Fibroblast of the conjunctiva (primary cell): ENCODE results near the gene PIM2.
A peak's percentile ranks its signal among the peaks of the same experiment; 100 is the strongest.

ENCODE experiments used
- DNase-seq: peaks from one replicate; pipeline ENCODE4 v3.0.0-alpha.2; 2010; ENCODE audit warnings: low read depth

The PIM2 gene

DNA sequence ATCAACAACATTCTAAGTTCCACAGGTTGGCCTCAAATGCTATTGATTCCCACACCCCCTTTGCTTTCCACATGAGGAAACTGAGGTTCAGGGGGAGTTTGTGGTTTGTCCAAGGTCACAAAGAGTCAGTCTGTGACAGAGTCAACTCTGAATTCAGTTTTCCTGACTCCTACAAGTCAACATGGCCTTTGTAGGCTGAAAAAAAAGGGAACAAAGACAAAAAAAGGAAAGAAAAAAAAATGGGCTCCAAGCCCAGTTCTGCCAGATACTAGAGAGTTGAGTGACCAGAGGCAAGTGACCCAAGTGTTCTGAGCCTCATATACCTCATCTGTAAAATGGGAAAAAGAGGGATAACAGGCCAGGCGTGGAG lies 16.5 kb upstream of the PIM2 start:
- DNase-seq, result no peak

DNA sequence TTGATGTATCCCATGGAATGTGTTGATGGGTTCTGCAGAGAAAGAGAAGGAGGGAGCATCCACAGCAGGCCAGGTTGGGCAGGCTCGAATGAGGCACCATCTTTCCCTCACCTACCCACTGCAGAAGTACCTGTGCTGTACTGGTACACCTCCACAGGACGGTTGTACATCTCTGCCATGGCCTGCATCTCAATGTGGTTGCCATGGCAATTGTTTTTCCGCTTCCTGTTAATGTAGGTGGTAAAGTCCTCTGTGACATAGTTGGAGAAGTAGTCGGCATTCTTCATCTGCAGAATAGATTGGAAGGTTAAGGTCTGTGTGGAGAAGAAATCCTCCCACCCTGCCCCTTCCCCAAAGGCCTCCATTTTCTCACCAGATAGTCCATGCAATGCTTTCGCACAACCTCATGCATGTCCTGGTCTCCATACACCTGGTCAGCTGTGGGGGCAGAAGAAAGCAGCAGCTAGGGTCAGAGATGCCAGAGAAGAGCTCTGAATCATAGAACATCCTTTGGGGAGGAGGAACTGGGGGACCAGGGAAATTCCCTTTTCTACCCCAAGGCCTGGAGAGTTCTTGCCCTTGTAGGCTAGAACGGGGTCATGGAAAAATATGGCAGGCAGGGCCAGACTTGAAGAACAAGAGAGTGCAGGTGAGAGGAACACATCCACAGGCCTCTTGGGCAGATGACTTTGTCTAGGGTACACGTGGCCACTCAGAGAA lies 15.9 kb upstream of the PIM2 start:
- no peak for DNase-seq

DNA sequence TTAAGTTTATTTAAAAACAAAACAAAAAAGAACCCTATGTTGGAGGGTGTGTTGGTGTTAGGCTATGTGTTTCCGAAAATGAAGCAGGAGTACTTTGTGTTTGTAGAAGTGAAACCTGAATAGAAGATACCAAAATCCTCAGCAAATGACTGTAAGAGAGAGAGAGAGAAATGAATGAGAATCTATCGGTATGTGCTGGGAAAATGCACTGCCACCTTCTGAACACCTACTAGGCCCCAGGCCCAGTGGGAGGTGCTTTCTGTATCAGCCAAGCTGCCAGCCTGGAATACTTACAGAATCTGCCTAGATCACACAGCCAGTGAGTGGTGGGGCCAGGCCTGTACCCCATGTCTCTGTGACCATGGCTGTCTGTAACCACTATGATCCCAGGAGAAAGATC lies 14.9 kb upstream of the PIM2 start:
- no peak for DNase-seq

DNA sequence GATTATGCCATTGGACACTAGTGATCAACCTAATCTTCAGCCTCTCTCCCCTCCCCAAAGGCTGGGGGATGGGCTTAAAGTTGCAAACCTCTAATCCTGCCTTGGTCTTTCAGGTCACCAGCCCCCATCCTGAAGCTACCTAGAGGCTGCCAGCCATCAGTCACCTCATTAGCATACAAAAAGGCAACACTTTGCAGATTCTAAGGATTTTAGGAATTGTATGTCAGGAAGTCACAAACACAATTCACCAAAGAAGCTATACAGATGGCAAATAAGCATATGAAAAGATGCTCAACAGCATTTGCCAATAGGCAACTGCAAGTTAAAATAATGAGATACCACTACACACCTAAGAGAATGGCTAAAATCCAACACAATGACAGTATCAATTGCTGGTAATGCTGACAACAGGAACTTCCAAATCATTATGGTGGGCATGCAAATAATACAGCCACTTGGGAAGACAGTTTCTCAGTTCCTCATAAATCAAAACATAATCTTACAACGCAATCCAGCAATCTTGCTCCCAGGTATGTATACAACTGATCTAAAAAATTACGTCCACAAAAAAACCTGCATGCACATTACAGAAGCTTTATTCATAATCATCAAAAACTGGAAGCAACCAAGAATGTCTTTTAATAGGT lies 9.0 kb upstream of the PIM2 start:
- DNase-seq, result no peak

DNA sequence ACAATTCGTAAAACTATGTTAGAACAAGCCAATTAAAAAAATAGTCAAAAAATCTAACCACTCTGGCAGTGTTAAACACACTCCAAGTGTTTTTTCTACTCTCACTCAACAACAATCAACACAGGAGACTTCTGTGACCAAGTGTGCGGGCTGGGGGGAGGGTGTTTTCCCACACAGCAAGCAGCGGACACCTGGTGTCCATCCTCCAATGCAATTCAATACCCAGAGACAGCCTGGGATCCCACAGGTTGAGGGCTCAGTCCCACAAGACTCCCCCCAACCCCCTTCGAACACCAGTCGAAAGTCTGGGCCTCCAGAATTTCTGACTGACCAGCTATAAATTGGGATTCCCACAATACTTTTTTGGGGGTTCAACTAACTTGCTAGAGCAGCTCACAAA lies 8.3 kb upstream of the PIM2 start:
- no peak for DNase-seq

DNA sequence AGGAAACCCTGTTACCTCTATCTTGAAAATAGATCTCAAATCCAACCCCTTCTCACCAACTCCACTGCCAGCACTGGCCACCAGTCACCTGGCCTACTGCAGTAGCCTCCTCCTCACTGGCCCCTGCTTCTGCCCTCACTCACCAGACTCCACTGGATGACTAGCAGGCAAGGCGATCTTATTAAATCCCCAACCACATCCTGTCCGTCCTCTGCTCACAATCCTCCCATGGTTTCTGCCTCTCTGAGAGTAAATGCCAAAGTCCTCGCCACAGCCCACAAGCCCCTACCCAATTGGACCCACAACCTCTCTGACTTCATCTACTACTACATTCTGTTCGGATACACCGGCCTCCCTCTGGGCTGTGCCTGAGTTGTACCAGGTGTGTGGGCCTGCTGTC lies 5.4 kb upstream of the PIM2 start:
- DNase-seq, result no peak

DNA sequence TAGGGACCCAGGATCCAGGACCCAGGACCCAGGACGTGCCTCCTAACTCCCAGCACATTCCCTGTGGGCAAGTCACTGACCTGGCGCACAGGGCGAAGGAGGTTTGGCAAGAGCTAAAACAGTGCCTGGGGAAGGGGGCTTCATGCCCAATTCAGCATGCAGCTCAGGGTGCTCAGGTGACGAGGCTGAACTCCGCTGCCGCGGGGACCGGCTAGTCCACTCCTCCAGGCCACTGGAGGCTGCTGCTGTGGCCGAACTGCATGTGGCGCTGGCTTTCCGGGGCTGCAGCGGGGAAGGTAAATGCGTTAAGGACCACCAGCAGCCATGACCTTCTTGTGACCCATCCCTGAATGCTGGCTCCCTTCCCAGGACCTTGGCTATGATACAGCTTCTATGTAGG lies 4.9 kb upstream of the PIM2 start:
- DNase-seq, result no peak

DNA sequence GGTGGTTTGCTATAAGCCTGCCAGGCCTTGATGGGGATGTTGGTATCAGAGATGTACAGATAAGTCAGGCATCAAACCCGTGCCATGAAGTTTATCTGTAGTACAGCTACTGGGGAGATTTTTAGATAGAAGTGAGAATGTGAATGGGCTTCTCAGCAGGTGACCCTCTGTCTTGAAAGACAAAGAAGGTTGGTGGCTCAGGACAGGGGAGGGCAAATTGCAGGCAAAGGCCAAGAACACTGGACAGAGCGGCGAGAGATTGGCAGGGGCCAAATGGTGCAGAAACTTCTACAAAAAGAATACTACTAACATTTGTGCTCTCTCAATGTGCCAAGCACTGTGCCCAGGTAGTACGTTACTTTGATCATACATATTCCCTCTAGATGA lies 1.9 kb upstream of the PIM2 start:
- no peak for DNase-seq

DNA sequence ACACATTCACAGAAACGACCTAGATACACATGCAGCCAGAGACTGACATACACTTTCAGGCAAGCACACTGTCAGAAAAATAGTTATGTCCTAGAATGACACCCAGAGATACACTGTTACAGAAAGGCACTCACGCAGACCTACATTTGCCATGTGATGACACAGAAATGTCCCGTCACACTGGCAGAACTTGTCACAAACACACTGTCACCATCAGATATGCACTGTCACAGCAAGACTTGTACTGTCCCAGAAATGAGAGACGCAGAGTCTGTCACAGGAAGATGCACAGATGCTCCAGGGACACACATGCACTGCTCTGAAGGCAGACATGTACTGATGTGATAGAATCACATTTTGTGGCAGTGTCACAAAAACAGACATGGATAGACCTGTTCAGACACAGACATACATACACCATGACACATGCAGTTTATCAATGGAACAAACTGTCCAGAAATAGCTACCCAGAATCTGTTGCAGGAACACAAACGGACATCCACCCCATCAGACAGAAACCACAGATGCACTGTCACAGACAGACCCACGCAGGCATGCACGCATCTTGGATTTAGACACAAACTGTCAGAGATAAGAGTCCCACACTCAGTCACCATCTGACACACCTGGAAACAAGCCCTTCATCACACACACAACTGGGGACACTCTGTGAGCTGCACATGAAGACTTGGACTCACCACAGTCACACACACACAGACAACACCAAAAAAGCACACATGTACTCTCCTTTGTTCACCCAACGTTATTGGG lies 1.3 kb upstream of the PIM2 start:
- DNase-seq, result no peak

DNA sequence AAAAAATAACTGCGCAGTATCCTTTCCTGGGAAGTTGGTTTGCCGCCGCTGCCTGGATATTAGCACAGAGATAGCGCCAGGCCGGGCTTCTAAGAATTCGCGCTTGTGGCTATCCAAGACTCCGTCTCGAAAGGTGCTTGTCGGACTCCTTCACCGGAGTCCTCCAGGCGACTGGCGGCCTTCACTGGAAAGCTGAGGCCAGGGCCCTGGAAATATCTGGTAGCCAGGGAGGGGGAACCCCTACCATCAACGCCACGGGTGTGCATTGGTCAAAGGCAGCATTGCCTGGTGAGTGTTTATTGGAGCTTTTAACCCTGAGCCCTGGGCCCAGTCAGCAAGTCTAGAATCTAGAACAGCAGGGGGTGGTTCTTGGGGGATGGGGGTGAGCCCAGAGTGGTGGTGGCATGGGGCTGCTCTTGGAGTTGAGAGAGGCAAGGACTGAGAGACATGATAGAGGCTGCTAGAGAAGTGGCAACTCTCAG lies 577 bp upstream of the PIM2 start:
- no peak for DNase-seq

DNA sequence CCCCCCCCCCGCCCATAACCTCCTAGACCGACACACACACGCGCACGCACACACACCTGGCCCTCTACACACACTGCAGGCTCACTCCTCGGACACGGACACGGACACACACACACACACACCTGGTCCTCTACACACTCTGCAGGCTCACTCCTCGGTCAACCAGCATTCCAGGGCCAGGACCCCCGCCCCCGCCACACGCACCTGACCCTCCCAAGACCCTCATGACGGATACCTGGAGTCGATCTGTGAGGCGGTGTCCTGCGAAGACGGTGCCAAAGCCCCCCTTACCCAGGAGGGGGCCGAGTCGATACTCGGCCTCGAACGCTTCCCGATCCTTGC lies 552 bp downstream of the PIM2 start:
- no peak for DNase-seq

DNA sequence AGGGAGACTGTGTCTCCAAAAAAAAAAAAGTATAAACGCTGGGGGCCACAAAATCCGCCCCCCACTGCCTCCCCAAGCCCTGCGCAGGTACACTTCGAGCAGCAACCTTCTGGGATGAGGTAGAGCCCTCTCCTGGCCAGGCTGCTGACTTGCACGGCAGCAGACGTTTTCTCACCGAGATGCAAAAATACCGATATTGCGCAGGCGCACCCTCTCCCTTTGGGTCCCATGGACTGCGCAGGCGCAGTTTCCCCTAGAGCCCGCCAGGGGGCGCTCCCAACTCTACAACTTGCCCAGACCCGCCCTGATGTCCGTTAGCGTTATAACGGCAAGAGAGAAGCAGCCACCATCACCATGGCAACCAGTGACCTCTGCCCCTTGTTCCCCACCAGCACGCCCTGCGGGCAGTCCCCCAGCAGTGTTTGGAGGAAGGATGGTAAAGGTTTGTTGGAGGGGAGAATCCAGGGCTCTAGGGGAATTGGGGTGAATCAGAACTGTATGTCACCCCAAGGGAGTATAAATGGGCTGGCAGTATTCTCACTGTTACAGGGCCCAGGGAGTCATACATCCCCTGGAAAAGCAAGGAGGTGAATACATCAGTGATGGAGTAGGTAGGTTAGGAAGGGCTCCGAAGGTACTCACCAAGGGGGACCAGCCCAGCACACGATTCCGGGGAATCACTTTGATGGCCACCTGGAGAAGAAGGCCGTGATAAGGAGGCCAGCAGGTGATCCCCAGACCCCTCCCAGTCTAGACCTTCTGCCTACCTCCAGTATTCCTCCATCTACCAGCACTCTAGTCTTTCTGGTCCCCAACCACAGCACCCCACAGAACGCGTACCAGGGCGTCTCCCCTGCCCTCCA lies 1.5 kb downstream of the PIM2 start:
- DNase-seq, result peak; percentile 83

DNA sequence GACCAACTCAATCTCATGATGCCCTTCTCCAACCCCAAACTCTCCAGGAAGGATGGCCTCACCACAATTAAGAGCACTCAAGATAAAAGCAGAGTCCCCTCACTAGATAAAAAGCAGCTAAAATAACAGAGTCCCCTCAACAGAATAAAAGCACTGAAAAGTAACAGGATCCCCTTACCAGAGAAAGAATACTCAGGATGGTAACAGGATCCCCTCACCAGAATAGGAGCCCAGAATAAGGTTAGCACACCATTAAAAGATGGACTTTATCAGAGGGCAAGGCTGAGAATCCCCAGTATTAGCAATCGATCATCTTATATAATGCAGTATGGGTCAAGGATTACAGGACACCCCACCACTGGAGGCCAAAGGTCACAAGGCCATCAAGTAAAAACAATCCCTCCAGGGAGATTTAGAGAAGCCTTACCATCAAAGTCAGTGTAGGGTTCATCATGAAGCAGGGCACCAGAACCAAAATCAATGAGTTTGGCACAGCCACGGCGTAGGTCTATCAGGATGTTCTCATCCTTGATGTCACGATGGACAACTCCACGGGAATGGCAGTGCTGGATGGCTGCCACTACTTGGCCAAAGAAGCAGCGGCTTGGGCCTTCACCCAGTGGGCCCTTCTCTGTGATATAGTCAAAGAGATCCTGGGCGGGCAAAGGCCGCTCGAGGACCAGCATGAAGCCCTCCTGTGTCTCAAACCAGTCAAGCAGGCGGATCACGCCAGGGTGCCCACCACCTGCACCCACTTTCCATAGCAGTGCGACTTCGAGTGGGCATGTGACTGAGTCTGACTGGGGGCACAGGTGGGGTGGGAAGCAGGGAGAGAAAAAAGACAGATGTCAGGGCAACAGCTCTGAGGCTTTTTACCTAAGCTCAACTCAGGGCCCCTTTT lies 4.0 kb downstream of the PIM2 start:
- no peak for DNase-seq

DNA sequence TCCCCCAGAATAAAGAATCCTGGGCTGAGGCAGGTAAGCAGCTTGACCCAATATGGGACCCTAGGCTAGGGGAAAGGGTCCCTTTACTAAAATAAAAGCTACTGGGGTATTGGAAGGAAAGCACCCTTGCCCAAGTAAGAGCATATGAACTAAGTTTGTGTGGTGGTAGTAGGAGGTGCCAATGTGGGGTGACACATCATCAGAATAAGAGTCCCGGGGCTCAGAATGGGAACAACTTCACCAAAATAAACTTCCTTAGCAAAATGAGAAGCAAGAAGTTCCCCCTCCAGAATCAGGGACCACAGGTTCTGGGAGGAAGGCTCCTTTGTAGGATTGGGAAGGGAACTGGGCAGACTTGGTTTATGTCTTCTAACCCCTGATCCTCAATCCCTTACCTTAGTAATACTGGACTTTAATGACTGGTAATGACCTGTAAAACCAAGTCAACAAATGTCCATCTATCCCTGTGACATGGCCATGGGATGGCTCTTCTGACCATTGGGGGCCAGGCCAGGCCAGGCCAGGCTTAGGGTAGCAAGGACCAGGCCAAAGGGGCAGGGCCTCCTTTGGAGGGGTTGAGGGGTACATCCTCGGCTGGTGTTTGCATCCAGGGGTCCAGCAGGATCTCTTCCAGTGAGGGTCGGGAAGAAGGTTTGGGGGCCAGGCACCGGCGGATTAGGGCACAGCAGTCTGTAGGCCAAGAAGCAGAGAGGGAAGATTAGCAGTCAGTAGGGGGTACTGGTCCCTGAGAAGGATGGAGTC lies 5.0 kb downstream of the PIM2 start:
- DNase-seq, result no peak

DNA sequence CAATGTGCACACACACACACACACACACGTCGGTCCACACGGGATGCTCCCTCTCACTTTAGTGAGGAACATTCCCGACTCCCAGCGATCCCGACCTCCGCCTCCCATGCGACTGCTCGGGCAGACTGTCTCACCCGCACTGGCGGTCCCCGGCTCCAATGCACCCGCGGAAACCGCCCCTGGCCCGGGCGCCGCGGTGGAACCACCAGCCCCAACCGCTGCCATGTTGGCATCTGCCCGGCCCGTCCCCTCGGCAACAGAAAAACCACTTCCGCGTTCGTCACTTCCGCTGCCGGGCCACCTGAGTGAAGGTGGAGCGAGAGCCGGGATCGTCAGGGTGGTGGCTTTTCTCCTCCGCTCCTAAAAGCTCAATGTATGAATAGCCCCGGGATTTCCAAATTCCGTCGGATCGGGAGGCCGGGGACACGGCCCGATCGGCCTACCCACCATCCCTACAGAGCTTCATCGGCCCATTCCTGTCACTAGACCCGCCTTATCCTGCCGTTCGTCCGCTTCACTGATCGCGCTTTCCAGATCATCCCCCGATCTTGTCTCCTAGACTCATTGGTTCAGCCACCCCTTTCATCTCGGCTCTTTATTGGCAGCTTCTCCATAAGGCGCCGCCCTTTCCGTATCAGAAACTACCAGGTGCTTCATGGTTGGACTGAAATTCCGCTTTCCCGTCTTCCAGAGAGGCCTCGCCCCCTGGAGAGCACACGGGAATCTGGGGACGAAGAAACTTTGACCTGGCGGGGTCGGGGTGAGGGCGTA lies 7.2 kb downstream of the PIM2 start, which contains the start of gene SLC35A2:
SLC35A2 (minus strand) TSS at position 235 of the 771 bp plus-strand sequence; CDS start at position 225, 10 bp downstream.
- DNase-seq, result no peak

DNA sequence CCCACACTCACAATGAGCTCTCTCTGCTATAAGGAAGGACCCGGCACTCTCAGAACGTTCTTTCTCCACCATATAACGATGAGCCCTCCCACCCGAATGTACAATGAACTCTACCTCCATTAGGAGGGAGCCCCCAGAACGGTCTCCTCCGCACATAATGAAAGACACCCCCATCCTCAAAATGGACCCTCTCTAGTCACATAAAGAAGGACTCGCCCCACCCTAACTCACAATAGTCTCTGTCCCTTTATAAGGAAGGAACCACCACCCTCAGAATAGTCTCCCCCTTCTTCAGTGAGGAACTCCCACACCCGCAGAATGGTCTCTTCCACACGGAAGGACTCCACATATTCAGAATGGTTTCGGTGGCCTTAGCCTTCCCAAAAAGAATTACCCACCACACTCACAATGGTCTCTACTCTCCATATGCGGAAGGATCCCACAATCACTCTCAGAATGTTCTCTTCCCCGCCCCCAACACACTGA lies 7.9 kb downstream of the PIM2 start:
- DNase-seq, result no peak

DNA sequence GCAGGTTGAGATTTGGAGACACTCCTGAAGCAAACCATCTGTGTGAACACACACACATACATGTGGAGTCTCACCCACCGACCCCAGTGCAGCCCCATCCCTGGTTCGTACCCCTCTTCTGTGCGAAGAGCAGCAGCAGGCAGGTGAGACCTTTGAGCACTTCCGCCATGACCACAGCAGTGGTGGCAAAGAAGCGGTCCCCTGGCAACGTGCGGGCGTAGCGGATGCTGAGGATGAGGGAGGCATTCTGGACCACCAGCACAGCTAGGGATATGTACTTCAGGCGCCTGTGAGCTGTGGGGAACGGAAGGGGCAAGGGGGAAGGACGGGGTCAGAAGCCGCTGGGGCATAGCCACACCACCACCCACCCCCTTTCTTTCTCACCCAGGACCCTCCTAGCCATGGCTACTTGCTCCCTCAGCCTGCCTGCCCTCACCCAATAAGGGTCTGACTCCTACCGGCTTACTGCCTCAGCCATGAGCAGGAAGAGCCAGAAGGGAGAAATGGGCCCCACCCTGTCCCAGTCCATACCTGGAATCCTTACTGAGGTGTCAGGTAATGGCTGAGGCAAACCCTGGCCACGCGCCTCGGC lies 9.0 kb downstream of the PIM2 start:
- DNase-seq, result no peak

DNA sequence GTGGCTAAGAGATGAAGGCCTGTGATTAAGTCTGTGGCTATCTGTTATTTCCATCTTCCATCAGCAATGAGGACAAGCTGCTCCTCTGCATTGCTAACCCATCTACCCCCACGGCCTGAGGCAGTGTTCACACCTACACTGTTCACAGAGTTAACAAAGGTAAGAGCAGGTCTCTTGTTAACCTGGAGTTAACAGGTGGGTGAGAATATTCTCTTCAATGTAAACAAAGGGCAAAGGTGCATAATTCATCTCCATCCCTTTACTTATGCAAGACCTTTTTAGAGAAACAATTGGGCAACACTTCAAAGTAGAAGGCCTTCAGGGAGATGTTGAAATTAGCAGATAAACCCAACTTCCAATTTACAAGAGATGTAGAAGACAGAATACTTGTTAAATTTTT lies 10.2 kb downstream of the PIM2 start:
- no peak for DNase-seq
